HPDE6-E6E7 (cell line): Measurements from ENCODE around the gene PDCD11.
"Not testable (repeated sequence)": the region's sequence is repeated elsewhere in the genome, so short reads cannot be mapped to it uniquely, and the experiment has no call there.

ENCODE experiments used
- DNase-seq: peaks from one replicate; pipeline ENCODE4 v3.0.0; 2011; ENCODE audit warnings: missing footprints; ENCODE audit errors: extremely low spot score

Gene PDCD11, protein sequence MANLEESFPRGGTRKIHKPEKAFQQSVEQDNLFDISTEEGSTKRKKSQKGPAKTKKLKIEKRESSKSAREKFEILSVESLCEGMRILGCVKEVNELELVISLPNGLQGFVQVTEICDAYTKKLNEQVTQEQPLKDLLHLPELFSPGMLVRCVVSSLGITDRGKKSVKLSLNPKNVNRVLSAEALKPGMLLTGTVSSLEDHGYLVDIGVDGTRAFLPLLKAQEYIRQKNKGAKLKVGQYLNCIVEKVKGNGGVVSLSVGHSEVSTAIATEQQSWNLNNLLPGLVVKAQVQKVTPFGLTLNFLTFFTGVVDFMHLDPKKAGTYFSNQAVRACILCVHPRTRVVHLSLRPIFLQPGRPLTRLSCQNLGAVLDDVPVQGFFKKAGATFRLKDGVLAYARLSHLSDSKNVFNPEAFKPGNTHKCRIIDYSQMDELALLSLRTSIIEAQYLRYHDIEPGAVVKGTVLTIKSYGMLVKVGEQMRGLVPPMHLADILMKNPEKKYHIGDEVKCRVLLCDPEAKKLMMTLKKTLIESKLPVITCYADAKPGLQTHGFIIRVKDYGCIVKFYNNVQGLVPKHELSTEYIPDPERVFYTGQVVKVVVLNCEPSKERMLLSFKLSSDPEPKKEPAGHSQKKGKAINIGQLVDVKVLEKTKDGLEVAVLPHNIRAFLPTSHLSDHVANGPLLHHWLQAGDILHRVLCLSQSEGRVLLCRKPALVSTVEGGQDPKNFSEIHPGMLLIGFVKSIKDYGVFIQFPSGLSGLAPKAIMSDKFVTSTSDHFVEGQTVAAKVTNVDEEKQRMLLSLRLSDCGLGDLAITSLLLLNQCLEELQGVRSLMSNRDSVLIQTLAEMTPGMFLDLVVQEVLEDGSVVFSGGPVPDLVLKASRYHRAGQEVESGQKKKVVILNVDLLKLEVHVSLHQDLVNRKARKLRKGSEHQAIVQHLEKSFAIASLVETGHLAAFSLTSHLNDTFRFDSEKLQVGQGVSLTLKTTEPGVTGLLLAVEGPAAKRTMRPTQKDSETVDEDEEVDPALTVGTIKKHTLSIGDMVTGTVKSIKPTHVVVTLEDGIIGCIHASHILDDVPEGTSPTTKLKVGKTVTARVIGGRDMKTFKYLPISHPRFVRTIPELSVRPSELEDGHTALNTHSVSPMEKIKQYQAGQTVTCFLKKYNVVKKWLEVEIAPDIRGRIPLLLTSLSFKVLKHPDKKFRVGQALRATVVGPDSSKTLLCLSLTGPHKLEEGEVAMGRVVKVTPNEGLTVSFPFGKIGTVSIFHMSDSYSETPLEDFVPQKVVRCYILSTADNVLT (N-terminal part only)

GRCh38 chr10:103396067-103396788, at the start of gene PDCD11, which contains the start of gene ATP5MK:
Gene PDCD11 (plus strand): TSS chr10:103396626. CDS start chr10:103398427, 1,801 bp downstream.
Gene ATP5MK (minus strand): TSS chr10:103396475. CDS start chr10:103392457, 4,018 bp downstream.
- DNase-seq, result peak; percentile 98

DNA sequence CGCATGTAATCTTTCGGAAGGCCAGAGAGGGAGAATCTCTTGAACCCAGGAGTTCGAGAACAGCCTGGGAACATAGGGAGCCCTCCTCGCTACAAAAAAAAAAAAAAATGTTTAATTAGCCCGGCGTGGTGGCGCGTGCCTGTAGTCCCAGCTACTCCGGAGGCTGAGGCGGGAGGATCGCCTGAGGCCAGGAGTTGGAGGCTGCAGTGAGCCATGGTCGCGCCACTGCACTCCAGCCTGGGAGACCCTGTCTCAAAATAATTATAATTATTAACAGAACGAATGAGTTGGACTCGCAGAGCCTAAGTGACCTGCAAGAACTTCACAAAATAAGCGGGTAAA, 46.3 kb upstream of the PDCD11 start:
- no peak for DNase-seq

DNA sequence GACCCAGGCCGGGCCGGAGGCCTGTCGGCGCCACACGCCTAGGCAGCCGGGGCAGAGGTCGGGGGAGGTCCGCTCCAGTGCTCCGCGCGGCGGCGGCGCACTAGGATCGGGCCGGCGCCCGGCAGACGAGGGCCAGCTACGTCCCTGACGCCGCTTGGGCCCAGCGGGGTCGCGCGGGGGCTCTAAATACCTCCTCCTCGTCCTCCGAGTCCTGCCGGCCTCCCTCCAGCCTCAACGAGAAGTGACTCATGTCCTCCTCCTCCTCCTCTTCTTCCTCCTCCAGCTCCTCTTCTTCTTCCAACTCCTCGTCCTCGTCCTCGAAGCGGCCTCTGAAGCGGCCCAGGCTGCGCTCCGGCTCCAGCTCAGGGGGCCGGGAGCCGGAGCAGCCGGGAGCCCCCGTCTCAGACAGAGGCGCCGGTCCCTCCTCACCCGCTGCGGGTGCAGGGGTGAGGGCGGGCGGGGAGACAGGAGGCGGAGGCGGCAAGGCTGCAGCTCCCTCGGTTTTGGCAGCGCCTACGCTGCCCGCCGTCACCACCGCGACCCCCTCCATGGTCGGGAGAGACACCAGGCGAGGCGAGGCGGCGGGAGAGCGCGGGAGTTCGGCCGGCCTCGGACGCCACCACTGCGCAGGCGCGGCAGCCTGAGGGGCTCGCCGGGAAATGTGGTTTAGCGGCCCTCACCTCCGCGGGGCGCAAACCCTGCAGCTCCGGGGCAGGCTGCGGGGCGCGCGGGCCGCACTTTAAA, 45.7 kb upstream of the PDCD11 start, which contains the start of gene PCGF6:
PCGF6 (minus strand) TSS at position 624 of the 744 bp plus-strand sequence; CDS start at position 550, 74 bp downstream.
- peak; percentile 85 for DNase-seq

DNA sequence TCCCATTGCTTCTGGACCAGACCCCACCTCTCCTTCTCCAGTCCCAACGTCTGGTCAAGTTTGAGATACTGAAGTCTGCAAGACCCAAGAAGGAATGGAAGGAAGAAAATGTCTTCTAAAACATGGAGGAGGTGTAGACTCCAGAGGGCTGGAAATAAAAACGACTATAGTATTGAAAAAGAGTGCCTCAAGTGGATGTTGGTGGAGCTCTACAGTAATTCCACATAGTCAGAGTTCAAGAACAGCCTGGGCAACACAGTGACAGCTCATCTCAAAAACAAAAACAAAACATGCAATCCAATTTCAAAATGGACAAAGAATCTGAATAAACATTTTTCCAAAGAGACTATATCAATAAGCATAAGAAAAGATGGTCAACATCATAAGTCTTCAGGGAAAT, 43.1 kb upstream of the PDCD11 start:
- no peak for DNase-seq

- DNase-seq, result not testable (repeated sequence)
Observed at GRCh38 chr10:103354567-103354966, 41.9 kb upstream of the PDCD11 start.

GRCh38 chr10:103355906-103356599, 40.4 kb upstream of the PDCD11 start:
- DNase-seq, result no peak

DNA sequence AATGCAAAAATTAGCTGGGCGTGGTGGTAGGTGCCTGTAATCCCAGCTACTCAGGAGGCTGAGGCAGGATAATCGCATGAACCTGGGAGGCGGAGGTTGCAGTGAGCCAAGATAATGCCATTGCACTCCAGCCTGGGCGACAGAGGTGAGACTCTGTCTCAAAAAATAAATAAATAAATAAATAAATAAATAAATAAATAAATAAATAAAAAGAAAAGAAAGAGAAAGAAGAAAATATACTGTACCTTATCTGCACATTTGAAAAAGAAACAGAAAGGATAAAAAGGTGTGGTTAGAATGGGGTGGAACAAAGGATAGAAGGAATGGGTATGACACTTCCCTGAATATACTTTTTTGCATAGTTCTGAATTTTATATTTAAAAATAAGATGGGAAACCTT, 36.9 kb upstream of the PDCD11 start:
- DNase-seq, result not testable (repeated sequence)

DNA sequence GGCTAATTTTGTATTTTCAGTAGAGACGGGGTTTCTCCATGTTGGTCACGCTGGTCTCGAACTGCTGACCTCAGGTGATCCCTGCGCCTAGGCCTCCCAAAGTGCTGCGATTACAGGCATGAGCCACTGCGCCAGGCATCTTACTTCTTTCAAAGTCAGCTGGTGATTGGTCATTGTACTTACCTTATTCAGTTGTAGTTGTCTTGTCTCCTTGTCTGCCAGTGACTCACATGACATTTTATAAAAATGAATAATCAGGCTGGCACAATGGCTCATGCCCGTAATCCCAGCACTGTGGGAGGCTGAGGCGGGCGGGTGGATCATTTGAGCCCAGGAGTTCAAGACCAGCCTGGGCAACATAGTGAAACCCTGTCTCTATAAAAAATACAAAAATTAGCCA, 35.6 kb upstream of the PDCD11 start:
- peak; percentile 43 for DNase-seq

GRCh38 chr10:103367379-103367781, 29.0 kb upstream of the PDCD11 start:
- no peak for DNase-seq

- DNase-seq, result peak; percentile 65
Observed at GRCh38 chr10:103367782-103368518, 28.5 kb upstream of the PDCD11 start, which contains the start of gene TAF5. Gene TAF5 (plus strand): TSS chr10:103367976. CDS start chr10:103367990, 14 bp downstream.

DNA sequence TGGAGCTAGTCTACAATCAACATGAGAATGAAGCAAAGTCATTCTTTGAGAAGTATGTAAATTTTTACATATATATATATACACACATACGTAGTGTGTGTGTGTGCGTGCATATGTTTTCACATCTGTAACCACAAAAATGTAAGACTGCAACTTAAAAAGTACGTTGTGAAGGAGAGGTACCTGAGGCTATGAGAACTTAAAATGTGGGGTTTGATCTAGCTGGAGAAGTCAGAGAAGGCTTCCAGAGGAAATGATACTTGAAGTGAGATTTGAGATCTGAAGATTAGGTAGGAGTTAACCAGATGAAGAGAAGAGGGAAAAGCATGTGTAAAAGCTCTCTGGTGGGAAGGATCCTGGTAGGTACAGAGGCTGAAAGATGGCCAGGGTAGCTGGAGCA, 22.9 kb upstream of the PDCD11 start:
- DNase-seq, result no peak

DNA sequence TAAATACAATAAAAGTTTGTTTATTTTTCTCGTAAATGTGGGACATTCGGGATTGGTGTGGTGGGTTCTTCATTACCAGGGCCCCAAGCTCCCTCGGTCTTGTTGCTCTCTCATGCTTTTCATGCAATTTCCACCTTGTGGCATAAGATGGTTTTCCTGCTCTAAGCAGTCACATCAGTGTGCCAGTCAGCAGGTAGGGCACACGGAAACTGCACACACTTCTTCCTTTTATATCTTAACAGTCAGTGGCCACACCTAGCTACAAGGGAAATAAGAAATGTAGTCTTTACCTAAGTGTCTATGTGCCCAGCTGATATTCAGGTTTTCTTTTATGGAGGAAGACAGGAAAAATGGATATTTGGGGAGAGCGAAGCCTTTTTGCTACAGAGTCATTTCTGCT, 22.2 kb upstream of the PDCD11 start:
- DNase-seq, result no peak

- no peak for DNase-seq
Observed at GRCh38 chr10:103382769-103383168, 13.7 kb upstream of the PDCD11 start.

DNA sequence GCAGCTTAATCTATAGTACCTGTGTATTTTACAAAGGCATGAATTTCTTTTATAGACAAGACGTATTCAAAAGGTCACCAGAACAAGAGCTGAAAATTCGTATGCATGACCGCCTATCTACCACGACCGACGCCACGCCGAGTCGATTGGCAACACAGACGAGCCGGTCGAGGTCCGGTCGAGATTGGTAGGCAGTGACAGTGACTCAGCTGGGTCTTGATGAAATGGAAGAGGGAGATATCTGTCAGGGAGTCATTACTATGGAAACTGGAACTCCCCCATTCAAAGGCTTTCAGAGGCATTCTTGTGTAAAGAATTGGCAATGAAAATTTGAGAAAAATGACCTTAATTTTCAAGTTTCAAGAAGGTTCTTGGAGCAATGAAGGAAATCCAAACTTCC, 2.2 kb upstream of the PDCD11 start:
- no peak for DNase-seq

- DNase-seq, result no peak
Observed at GRCh38 chr10:103395754-103396066, 716 bp upstream of the PDCD11 start.

DNA sequence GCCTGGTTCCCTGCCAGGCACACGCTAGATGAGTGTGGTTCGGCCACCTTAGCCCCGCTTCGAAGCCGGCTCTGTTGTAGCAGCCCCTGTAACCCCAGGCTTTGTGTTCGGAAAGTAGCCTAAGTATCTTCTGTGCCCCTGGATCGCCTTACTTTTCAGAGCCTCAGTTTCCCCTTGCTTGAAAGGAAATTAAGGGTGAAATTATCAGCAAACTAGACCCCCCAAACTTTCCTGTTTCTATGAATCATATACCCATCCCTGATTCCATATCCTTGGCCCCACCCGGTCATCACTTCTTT, 312 bp downstream of the PDCD11 start:
- no peak for DNase-seq

DNA sequence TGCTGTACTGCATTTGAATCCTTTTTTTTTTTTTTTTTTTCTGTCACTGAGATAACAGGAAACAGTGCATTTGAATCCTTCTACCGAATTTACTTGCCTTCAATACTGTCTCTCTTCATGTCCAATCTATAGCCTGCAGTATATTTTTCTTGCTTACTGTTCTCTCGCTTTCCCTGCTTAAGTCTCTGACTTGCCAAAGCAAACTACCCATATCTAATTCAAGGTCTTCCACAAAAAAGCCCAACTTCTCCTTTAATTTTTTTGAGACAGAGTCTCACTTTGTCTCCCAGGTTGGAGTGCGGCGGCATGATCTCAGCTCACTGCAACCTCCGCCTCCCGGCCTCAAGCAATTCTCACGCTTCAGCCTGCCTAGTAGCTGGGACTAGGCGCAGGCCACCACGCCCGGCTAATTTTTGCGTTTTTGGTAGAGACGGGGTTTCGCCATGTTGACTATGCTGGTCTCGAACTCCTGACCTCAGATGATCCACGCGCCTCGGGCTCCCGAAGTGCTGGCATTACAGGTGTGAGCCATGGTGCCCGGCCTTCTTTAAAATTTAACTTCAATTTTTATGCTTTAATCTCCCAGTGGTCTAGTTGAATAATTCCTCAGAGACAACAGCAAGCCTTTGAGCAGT, 882 bp downstream of the PDCD11 start:
- no peak for DNase-seq

GRCh38 chr10:103413564-103413963, 17.1 kb downstream of the PDCD11 start:
- no peak for DNase-seq

GRCh38 chr10:103415581-103415980, 19.2 kb downstream of the PDCD11 start:
- DNase-seq, result no peak
